ENCODE data around the gene ZNF860.

GRCh38 chr3:31948280-31948679, 33.3 kb upstream of the ZNF860 start:
- TF ChIP-seq EZH2 (IDR thresholded peaks at IDR 0.05; ENCODE audit: borderline replicate concordance, insufficient read depth, low read depth, low read length, poor library complexity, severe bottlenecking) = no peak
- no peak for TF ChIP-seq CTCF (IDR thresholded peaks at IDR 0.05)
